Rectal smooth muscle tissue (tissue), 1 donor: ENCODE results near the gene SH2D2A.

Source experiments
- H3K27ac ChIP-seq: one replicate; pipeline ENCODE4 v1.7.0; 2013; ENCODE audit warnings: low read depth, low read length, inconsistent platforms
- H3K27me3 ChIP-seq: one replicate; pipeline ENCODE4 v1.7.0; 2013; ENCODE audit warnings: low read length; ENCODE audit not compliant: control insufficient read depth, insufficient read depth
- H3K36me3 ChIP-seq: one replicate; pipeline ENCODE4 v1.7.0; 2013; ENCODE audit warnings: low read length; ENCODE audit not compliant: control insufficient read depth, insufficient read depth
- H3K4me1 ChIP-seq: one replicate; pipeline ENCODE4 v1.7.0; 2013; ENCODE audit warnings: low read length; ENCODE audit not compliant: control insufficient read depth, insufficient read depth
- H3K4me3 ChIP-seq: one replicate; pipeline ENCODE4 v1.7.0; 2013; ENCODE audit warnings: low read length
- H3K9ac ChIP-seq: one replicate; pipeline ENCODE4 v1.7.0; 2013; ENCODE audit warnings: low read length

The SH2D2A gene

DNA sequence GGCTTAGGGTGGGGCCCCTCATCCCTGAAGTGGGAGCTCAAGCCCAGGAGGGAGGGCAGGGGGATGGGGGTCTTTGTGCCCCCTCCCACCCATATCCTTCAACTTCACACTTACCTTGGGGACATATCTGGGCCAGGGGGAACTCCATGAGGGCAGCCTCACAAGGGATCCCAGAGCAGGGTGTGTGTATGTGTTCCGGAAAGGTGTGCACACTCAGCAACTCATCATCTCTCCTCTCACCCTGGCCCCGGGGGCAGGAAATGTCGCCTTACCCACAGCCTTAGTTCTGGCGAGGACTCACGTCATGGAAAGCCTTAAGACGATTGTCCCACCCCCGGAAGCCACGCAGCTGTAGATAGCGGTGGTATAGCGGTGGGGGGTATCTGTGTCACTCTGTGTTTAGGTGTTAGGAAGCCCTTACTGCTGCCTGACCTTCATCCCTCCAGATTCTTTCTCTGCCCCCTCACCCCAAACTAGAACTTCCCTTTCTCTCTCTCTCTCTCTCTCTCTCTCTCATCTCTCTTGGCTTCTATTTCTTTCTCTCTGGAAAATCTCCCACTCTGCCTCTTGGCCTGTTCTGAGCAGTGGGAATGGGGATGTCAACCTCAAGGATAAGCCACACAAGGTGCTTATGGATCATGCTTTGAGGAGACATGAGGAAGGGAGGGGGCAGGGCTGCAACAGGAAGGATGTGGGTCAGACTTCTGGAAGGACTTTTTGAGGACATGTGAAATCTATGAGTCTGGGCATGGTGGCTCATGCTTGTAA is at the start of gene SH2D2A:
SH2D2A (minus strand) TSS at position 288 of the 768 bp plus-strand sequence; CDS start at position 148, 140 bp downstream.
- no peaks in the 10 kb centered on the region for H3K36me3 ChIP-seq
- H3K9ac ChIP-seq, result no peak within 1 kb of the TSS
- peak within 1 kb of the TSS; percentile 35 for H3K4me3 ChIP-seq
- no peaks in the 10 kb centered on the region for H3K27me3 ChIP-seq
- peak within 1 kb of the TSS; percentile 64 for H3K27ac ChIP-seq
- H3K4me1 ChIP-seq, result no peaks in the 10 kb centered on the region

DNA sequence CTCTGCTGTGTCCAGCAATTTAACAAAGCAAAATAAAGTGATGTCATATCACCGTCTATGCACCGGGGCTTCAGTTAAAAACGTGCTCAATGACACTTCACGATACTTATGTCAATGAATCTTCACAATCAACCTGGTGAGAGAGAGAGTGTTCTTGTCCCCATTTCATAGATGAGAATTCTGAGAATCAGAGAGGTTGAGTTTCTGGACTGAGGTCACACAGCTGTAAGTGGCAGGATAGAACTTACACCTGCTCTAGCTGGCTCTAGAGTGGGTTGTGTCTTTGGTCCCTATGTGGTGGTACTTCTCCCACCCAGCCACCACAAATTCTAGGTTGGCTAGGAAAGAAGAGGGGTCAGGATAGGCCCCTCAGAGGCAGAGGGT is 49.2 kb upstream of the SH2D2A start:
- no peak overlapping the region for H3K4me3 ChIP-seq
- no peaks in the 10 kb centered on the region for H3K36me3 ChIP-seq
- H3K27ac ChIP-seq, result no peak overlapping the region
- H3K9ac ChIP-seq, result no peak overlapping the region
- no peaks in the 10 kb centered on the region for H3K4me1 ChIP-seq
- peaks cover 20% of the 10 kb centered on the region for H3K27me3 ChIP-seq

DNA sequence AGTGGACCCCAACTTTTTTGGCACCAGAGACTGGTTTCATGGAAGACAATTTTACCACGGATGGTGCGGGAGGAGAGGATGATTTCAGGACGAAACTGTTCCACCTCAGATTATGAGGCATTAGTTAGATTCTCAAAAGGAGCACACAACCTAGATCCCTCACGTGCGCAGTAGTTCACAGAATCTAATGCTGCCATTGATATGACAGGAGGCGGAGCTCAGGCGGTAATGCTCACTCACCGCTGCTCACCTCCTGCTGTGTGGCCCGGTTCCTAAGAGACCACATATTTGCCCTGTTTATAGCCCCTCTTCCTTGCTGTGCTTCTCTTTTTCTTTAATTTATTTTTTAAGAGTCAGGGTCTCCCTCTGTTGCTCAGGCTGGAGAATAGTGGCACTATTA is 48.6 kb upstream of the SH2D2A start:
- H3K27me3 ChIP-seq, result peaks cover 24% of the 10 kb centered on the region
- H3K4me1 ChIP-seq, result peaks cover 3% of the 10 kb centered on the region
- H3K36me3 ChIP-seq, result no peaks in the 10 kb centered on the region
- H3K4me3 ChIP-seq, result no peak overlapping the region
- H3K27ac ChIP-seq, result no peak overlapping the region
- H3K9ac ChIP-seq, result no peak overlapping the region

DNA sequence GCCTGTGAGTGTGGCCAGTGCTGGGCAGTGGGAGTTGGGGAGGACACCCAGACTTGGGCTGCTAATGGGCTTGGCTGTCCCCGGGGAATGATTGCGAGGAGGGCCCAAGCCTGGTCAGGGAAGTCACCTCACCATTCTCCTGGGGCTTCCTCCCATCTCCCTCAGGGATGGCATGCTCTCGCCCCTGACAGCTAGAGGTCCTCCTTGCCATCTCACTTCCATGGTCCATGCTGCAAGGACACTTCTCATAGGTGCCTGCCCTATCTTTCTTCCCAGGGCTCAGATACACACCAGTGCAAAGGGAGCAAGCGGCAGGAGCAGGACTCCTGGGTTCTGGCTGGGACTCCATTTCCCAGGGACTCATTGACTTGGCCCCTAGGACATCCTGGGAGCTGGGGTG is 48.1 kb upstream of the SH2D2A start:
- Histone ChIP-seq H3K27me3 (peaks cover 27% of the 10 kb centered on the region), H3K4me3 (no peak overlapping the region)

DNA sequence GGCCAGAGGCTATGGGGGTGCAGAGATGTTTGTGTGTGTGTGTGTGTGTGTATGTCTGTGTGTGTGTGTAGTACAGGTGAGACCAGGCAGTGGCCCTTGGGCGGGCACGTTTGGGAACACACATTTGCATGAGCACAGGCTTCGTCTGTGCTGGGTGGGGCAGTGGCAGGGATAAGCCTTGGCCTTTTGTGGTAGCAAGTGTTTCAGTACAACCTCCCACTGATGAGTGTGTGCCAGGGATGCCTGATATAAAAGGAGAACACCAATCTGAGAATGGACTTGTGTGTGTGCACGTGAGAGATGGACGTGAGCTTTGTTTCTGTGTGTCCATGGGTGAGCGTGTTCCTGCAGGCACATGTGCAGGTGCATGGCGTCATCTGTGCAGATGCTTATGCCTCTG is 47.0 kb upstream of the SH2D2A start:
- H3K9ac ChIP-seq, result no peak overlapping the region
- peaks cover 3% of the 10 kb centered on the region for H3K4me1 ChIP-seq
- no peak overlapping the region for H3K4me3 ChIP-seq
- no peaks in the 10 kb centered on the region for H3K36me3 ChIP-seq
- no peak overlapping the region for H3K27ac ChIP-seq
- peaks cover 36% of the 10 kb centered on the region for H3K27me3 ChIP-seq

More for the DNA sequence above, 48.1 kb upstream of the SH2D2A start:
- Histone ChIP-seq H3K27ac (no peak overlapping the region), H3K36me3 (no peaks in the 10 kb centered on the region), H3K4me1 (peaks cover 3% of the 10 kb centered on the region), H3K9ac (no peak overlapping the region)

DNA sequence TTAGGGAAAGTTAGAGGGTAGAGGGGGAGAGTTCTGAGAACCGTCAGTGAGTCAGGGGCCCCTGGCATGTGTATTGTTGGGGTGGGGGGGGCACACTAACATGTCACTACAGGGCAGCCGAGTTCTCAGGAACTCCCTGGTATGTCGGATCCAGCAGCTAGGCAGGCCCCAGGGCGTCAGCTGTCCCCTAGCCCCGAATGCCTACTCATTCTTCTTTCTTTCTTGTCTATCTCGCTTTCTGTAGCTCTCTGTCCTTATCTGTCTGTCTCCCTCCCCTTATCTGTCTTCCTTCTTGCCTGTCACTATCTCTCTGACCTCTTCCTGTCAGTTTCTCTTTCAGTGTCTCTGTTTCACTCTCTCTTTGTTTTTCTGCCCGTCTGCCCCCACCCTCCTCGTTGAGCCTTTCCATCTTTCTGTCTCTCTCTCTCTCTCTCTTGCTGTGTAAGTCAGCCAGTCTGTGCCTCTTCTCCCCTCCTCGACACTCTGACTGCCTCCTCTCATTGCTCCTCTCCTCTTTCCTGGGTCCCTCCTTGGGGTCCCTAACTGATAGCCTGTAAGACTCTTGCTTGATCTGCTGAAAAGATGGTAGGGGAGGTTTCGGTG is 46.5 kb upstream of the SH2D2A start:
- peaks cover 41% of the 10 kb centered on the region for H3K27me3 ChIP-seq
- no peak overlapping the region for H3K27ac ChIP-seq

DNA sequence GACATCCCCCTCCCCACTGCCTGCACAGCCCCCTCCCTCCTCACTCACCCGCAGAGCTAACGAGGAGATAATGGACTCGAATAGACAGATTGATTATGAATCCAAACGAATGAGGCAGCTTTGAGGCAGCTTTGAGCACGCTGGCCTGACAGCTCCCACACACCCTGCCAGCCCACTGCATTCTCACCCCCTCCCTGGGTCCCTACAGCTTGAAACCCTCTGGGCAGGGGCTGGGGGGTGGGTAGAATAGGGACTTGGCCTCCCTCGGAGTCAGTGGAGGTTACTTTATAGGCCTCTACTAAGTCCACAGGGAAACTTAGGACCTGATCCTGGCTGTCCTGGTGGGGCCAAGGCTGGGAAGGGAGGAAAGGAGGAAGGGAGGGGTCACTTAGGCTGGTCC is 45.9 kb upstream of the SH2D2A start:
- Histone ChIP-seq H3K9ac (no peak overlapping the region), H3K4me3 (no peak overlapping the region), H3K27ac (no peak overlapping the region), H3K27me3 (peaks cover 46% of the 10 kb centered on the region), H3K36me3 (no peaks in the 10 kb centered on the region), H3K4me1 (peaks cover 3% of the 10 kb centered on the region)

More for the DNA sequence above, 46.5 kb upstream of the SH2D2A start:
- Histone ChIP-seq H3K36me3 (no peaks in the 10 kb centered on the region), H3K4me3 (no peak overlapping the region), H3K9ac (no peak overlapping the region), H3K4me1 (peaks cover 3% of the 10 kb centered on the region)

DNA sequence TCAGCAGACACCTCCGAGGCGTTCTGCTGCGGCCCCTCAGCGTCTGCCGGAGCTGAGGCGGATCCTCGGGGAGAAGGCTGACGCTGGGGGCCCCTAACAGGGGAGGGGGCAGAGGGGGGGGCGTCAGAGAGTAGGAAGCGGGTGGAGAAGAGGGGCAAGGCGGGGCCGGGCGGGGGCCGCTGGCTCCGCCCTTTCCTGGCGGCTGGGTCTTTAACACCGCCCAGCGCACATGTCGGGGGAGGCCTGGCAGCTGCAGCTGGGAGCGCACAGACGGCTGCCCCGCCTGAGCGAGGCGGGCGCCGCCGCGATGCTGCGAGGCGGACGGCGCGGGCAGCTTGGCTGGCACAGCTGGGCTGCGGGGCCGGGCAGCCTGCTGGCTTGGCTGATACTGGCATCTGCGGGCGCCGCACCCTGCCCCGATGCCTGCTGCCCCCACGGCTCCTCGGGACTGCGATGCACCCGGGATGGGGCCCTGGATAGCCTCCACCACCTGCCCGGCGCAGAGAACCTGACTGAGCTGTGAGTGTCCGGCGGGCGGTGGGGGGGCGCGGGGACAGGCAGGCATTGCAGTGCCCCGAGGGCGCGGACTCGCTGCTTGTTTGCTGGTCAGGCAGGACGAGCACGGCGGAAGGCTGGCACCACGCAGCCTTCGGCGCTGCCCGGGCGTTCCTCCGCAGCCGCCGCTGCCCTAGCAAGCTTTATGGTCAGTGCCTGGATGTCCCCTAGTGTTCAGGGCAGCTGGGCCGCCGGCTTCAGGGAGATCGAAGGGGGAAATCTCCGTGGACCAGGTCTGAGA is 44.2 kb upstream of the SH2D2A start, which contains the start of gene NTRK1:
NTRK1 (plus strand) TSS at position 238 of the 796 bp plus-strand sequence; CDS start at position 308, 70 bp downstream.
- Histone ChIP-seq H3K4me1 (peaks cover 3% of the 10 kb centered on the region), H3K27ac (no peak within 1 kb of the TSS), H3K27me3 (peaks cover 51% of the 10 kb centered on the region), H3K9ac (no peak within 1 kb of the TSS), H3K36me3 (no peaks in the 10 kb centered on the region), H3K4me3 (peak within 1 kb of the TSS; percentile 40)

DNA sequence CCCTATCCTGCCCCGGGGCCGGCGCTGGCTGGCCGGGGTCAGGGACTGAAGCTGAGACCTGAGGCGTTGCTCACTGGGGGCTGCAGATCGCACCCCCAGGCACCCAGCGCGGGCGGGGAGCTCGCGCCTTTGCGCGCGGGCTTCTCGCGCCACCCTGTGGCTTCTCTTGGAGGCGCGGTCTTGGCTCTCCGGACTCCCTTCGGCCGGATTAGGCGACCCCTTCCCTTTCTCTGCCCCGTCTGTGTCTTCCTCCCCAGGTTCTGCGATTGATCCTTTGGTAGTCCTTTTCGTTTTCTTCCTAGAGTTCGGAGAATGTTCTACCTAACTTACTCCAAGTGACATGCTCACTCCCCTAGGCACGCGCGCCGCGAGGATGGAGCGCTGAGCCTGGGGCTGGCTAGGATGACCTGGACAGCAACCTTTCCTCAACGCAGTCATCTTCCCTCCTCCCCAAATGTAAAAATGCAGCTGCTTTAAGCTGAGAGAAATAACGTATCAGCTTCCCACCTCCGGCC is 43.5 kb upstream of the SH2D2A start:
- Histone ChIP-seq H3K27me3 (peaks cover 51% of the 10 kb centered on the region), H3K4me3 (peak overlapping the region; percentile 40), H3K9ac (no peak overlapping the region), H3K36me3 (no peaks in the 10 kb centered on the region), H3K4me1 (peaks cover 3% of the 10 kb centered on the region), H3K27ac (no peak overlapping the region)

DNA sequence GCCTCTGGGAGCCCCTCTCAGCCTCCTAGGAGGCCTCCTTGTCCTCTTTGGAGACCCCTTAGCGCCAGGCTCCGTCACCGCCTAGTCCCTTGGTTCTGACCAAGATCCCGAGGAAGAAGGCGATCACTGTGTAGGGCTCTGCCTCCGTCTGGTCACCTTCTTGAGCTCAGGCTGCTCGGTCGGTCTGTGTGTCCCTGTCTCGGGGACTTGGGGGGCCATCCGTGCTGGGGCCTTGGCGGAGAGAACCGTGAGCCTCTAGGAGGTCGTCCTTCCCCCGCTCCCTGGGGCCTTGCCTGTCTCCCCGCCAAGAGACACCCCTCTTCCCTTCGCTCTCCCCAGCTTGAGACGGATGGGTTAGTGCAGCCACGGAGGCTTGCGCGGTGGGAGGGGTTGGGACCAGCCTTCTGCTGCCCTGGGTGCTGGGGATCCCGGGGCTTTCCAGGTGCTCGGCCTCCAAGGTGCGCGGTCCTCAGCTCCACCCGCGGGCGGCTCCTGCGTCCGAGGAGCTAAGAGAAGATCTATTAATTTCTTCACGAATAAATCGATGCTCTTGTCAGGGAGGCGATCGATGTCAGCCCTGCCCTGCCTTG is 43.0 kb upstream of the SH2D2A start:
- H3K9ac ChIP-seq, result no peak overlapping the region
- peaks cover 51% of the 10 kb centered on the region for H3K27me3 ChIP-seq

DNA sequence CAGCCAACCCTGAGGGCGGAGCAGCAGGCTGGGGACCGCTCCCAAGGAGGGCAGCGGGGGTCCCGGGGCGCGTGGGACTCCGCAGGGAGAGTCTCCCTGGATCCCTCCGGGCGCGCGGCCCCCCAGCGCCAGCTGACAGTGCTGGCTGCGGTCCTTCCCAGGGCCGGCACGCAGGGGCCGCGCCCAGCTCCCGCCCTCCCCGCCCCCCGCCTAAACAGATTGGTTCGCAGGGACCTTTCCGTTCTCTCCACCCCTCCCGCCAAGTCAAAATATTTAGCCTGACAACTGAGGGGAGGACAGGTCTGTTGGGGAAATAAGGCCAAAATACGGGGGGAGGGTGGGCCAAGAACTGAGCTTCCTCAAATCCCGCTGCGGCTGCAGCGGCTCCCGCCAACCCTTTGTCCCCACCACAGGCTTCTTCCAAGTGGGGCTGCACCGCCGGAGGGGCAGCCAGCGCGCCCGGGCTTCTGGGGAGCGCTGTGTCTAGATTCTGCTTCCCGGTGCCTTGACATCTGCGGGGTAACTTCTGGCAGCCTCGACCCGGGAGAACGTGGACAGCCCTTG is 42.4 kb upstream of the SH2D2A start, which contains the start of gene INSRR:
INSRR (minus strand) TSS at position 159 of the 564 bp plus-strand sequence. CDS start 496 bp downstream, outside the sequence.
- Histone ChIP-seq H3K4me1 (peaks cover 3% of the 10 kb centered on the region), H3K36me3 (no peaks in the 10 kb centered on the region), H3K27ac (no peak within 1 kb of the TSS), H3K4me3 (peak within 1 kb of the TSS; percentile 40), H3K9ac (no peak within 1 kb of the TSS), H3K27me3 (peaks cover 50% of the 10 kb centered on the region)

More for the DNA sequence above, 43.0 kb upstream of the SH2D2A start:
- Histone ChIP-seq H3K4me3 (peak overlapping the region; percentile 40), H3K36me3 (no peaks in the 10 kb centered on the region), H3K4me1 (peaks cover 3% of the 10 kb centered on the region), H3K27ac (no peak overlapping the region)
